Astrocyte (in vitro differentiated cells and primary cell): ENCODE results near the gene SERHL2. TPM values are rescaled to one million over a fixed set of nuclear protein-coding genes. Genes with fewer than 3 reads are reported as not detected.
"Not testable (repeated sequence)": the region's sequence is repeated elsewhere in the genome, so short reads cannot be mapped to it uniquely, and the experiment has no call there.

ENCODE experiments used
- DNase-seq: peaks from one replicate; pipeline ENCODE4 v3.0.0-alpha.2; 2010; ENCODE audit warnings: low read depth
- FAIRE-seq: peaks from 2 replicates; lab custom pipeline; 2011; peaks lifted over from hg19 to GRCh38; lab: Jason Lieb, UNC
- H2AFZ ChIP-seq: 2 replicates; pipeline ENCODE4 v1.6.0; 2012; ENCODE audit warnings: low read depth, low read length, inconsistent platforms
- H3K27ac ChIP-seq: 2 replicates; pipeline ENCODE4 v1.5.1; 2011; ENCODE audit warnings: low read depth, low read length, inconsistent platforms
- H3K27me3 ChIP-seq: 2 replicates; pipeline ENCODE4 v1.6.0; 2011; ENCODE audit warnings: low read length, inconsistent platforms; ENCODE audit not compliant: insufficient read depth
- H3K36me3 ChIP-seq: 2 replicates; pipeline ENCODE4 v1.5.1; 2011; ENCODE audit warnings: low read length, inconsistent platforms; ENCODE audit not compliant: insufficient read depth
- H3K4me1 ChIP-seq: 2 replicates; pipeline ENCODE4 v1.5.1; 2011; ENCODE audit warnings: low read length, inconsistent platforms; ENCODE audit not compliant: insufficient read depth
- H3K4me2 ChIP-seq: 2 replicates; pipeline ENCODE4 v1.6.0; 2012; ENCODE audit warnings: low read length, inconsistent platforms
- H3K4me3 ChIP-seq: 2 replicates; pipeline ENCODE4 v1.5.1; 2011; ENCODE audit warnings: low read depth, mild to moderate bottlenecking, low read length, inconsistent platforms; ENCODE audit not compliant: insufficient read depth
- H3K79me2 ChIP-seq: 2 replicates; pipeline ENCODE4 v1.6.0; 2012; ENCODE audit warnings: mild to moderate bottlenecking, low read length, inconsistent platforms; ENCODE audit not compliant: insufficient read depth
- H3K9ac ChIP-seq: 2 replicates; pipeline ENCODE4 v1.6.0; 2012; ENCODE audit warnings: mild to moderate bottlenecking, low read length, inconsistent platforms
- H3K9me3 ChIP-seq: 2 replicates; pipeline ENCODE4 v1.5.1; 2012; ENCODE audit warnings: low read depth, mild to moderate bottlenecking, low read length, inconsistent platforms; ENCODE audit not compliant: insufficient read depth
- H4K20me1 ChIP-seq: 2 replicates; pipeline ENCODE4 v1.6.0; 2012; ENCODE audit warnings: low read length, inconsistent platforms; ENCODE audit not compliant: insufficient read depth
- H3K27ac Mint-ChIP-seq: one replicate; pipeline ENCODE4 v1.8.0; 2021; ENCODE audit warnings: mild to moderate bottlenecking, mixed read lengths; ENCODE audit not compliant: unreplicated experiment
- H3K27me3 Mint-ChIP-seq: one replicate; pipeline ENCODE4 v1.8.0; 2021; ENCODE audit warnings: low read depth, mixed read lengths; ENCODE audit not compliant: unreplicated experiment
- H3K36me3 Mint-ChIP-seq: one replicate; pipeline ENCODE4 v1.8.0; 2021; ENCODE audit warnings: low read depth, mixed read lengths; ENCODE audit not compliant: unreplicated experiment
- H3K4me1 Mint-ChIP-seq: one replicate; pipeline ENCODE4 v1.8.0; 2021; ENCODE audit warnings: low read depth, mixed read lengths; ENCODE audit not compliant: unreplicated experiment
- H3K4me3 Mint-ChIP-seq: one replicate; pipeline ENCODE4 v1.8.0; 2021; ENCODE audit warnings: mild to moderate bottlenecking, moderate library complexity, mixed read lengths; ENCODE audit not compliant: unreplicated experiment
- H3K9me3 Mint-ChIP-seq: one replicate; pipeline ENCODE4 v1.8.0; 2021; ENCODE audit warnings: mild to moderate bottlenecking, mixed read lengths; ENCODE audit not compliant: unreplicated experiment
- CTCF ChIP-seq: IDR thresholded peaks from 2 replicates; pipeline ENCODE4 v1.5.1; 2011; ENCODE audit warnings: low read depth, mild to moderate bottlenecking, inconsistent platforms, low read length, moderate library complexity; ENCODE audit not compliant: insufficient read depth
- EZH2 ChIP-seq: IDR thresholded peaks from 2 replicates; pipeline ENCODE4 v1.6.1; 2012; ENCODE audit warnings: mild to moderate bottlenecking, low read length, inconsistent platforms; ENCODE audit not compliant: insufficient read depth
- total RNA-seq: library from RNA; stranded (reverse); gene quantifications from 2 replicates; pipeline ENCODE4 v1.2.1, GENCODE V29; 2021

SERHL2 gene
- total RNA-seq, 1 donor from 2014 or later, result 1.2 TPM

- Mint-ChIP-seq H3K4me1 (peaks cover 19% of the 10 kb centered on the region), H3K27me3 (peaks cover 27% of the 10 kb centered on the region), H3K27ac (peak overlapping the region; percentile 51), H3K9me3 (peaks cover 6% of the 10 kb centered on the region), H3K36me3 (no peaks in the 10 kb centered on the region), H3K4me3 (no peak overlapping the region)
- Histone ChIP-seq H3K4me1 (peaks cover 2% of the 10 kb centered on the region), H3K27me3 (no peaks in the 10 kb centered on the region), H3K9ac (no peak overlapping the region), H3K27ac (no peak overlapping the region), H4K20me1 (no peaks in the 10 kb centered on the region), H3K79me2 (no peaks in the 10 kb centered on the region), H3K4me2 (no peak overlapping the region), H3K36me3 (no peaks in the 10 kb centered on the region), H3K4me3 (no peak overlapping the region), H2AFZ (no peak overlapping the region), H3K9me3 (no peaks in the 10 kb centered on the region)
- DNase-seq (no peak), FAIRE-seq (no peak)
- TF ChIP-seq EZH2, result no peak
- TF ChIP-seq CTCF, result no peak
Measured at GRCh38 chr22:42533638-42533977, 20.1 kb upstream of the SERHL2 start.

GRCh38 chr22:42535082-42535731 is 18.5 kb upstream of the SERHL2 start:
- H3K9me3 Mint-ChIP-seq, H3K36me3 Mint-ChIP-seq, H3K9ac ChIP-seq, DNase-seq, H4K20me1 ChIP-seq, H3K9me3 ChIP-seq, H3K4me1 ChIP-seq, H3K36me3 ChIP-seq, H2AFZ ChIP-seq, H3K4me3 ChIP-seq, H3K4me1 Mint-ChIP-seq, H3K4me2 ChIP-seq, H3K27ac ChIP-seq, H3K4me3 Mint-ChIP-seq, H3K27me3 ChIP-seq, H3K27ac Mint-ChIP-seq, H3K79me2 ChIP-seq, FAIRE-seq: not testable (repeated sequence)
- peaks cover 20% of the 10 kb centered on the region for H3K27me3 Mint-ChIP-seq

- Mint-ChIP-seq H3K9me3 (peaks cover 2% of the 10 kb centered on the region), H3K36me3 (peaks cover 2% of the 10 kb centered on the region)
Measured at GRCh38 chr22:42536166-42536565, 17.6 kb upstream of the SERHL2 start.

GRCh38 chr22:42536634-42537033 is 17.1 kb upstream of the SERHL2 start:
- H3K4me3 ChIP-seq, H3K4me1 ChIP-seq, H3K79me2 ChIP-seq, H3K36me3 Mint-ChIP-seq, H3K4me1 Mint-ChIP-seq, H3K27ac Mint-ChIP-seq, H3K27me3 Mint-ChIP-seq, H3K9me3 ChIP-seq, H3K27ac ChIP-seq, H2AFZ ChIP-seq, H3K9me3 Mint-ChIP-seq, H3K27me3 ChIP-seq, DNase-seq, H4K20me1 ChIP-seq, H3K4me3 Mint-ChIP-seq, FAIRE-seq, H3K4me2 ChIP-seq, H3K9ac ChIP-seq, H3K36me3 ChIP-seq: not testable (repeated sequence)

More at GRCh38 chr22:42536166-42536565, 17.6 kb upstream of the SERHL2 start:
- H3K27ac ChIP-seq, result no peak overlapping the region
- Mint-ChIP-seq H3K4me3 (no peak overlapping the region), H3K4me1 (peaks cover 10% of the 10 kb centered on the region), H3K27ac (no peak overlapping the region), H3K27me3 (peaks cover 10% of the 10 kb centered on the region)
- H2AFZ ChIP-seq, result no peak overlapping the region
- no peak overlapping the region for H3K4me3 ChIP-seq
- FAIRE-seq, result no peak
- H4K20me1 ChIP-seq, result no peaks in the 10 kb centered on the region
- H3K27me3 ChIP-seq, result no peaks in the 10 kb centered on the region
- no peaks in the 10 kb centered on the region for H3K79me2 ChIP-seq
- no peak for TF ChIP-seq CTCF
- TF ChIP-seq EZH2, result no peak
- H3K9ac ChIP-seq, result no peak overlapping the region
- no peak overlapping the region for H3K4me2 ChIP-seq
- H3K9me3 ChIP-seq, result no peaks in the 10 kb centered on the region
- peaks cover 2% of the 10 kb centered on the region for H3K4me1 ChIP-seq
- no peak for DNase-seq
- H3K36me3 ChIP-seq, result no peaks in the 10 kb centered on the region

- FAIRE-seq, H3K27ac Mint-ChIP-seq, H3K27me3 ChIP-seq, DNase-seq, H3K9ac ChIP-seq, H3K27me3 Mint-ChIP-seq, H3K27ac ChIP-seq, H3K4me3 ChIP-seq, H3K36me3 ChIP-seq, H3K79me2 ChIP-seq, H3K4me3 Mint-ChIP-seq, H3K9me3 ChIP-seq, H3K36me3 Mint-ChIP-seq, H3K9me3 Mint-ChIP-seq, H4K20me1 ChIP-seq, H3K4me2 ChIP-seq, H3K4me1 ChIP-seq, H3K4me1 Mint-ChIP-seq: not testable (repeated sequence)
- peak overlapping the region; percentile 41 for H2AFZ ChIP-seq
Measured at GRCh38 chr22:42537199-42537831, 16.4 kb upstream of the SERHL2 start.
